ENCODE data around the gene MRPL41. TPM values are rescaled to one million over a fixed set of nuclear protein-coding genes. Genes with fewer than 3 reads are reported as not detected.

MRPL41 gene
- total and polyA plus RNA-seq, 2 of the 13 experiments (the other 11 are each of a cell fraction or from before 2014, with no cell fraction given), result 20.9 to 54.0 TPM

- TF ChIP-seq ZNF432 (CRISPR knock-in tag; IDR thresholded peaks at IDR 0.05; ENCODE audit: borderline replicate concordance), result no peak
- no peak for TF ChIP-seq ZNF609 (CRISPR knock-in tag; IDR thresholded peaks at IDR 0.05; ENCODE audit: borderline replicate concordance)
- peak; percentile 91 for TF ChIP-seq FOXA3 (CRISPR knock-in tag; IDR thresholded peaks at IDR 0.05)
- 0 out of 2 replicates have a peak, but pooled peaks have one; percentile 43 for TF ChIP-seq SP5 (CRISPR knock-in tag; IDR thresholded peaks at IDR 0.05; ENCODE audit: borderline replicate concordance, low read depth)
- no peak for TF ChIP-seq ZNF598 (CRISPR knock-in tag; IDR thresholded peaks at IDR 0.05; ENCODE audit: borderline replicate concordance)
- TF ChIP-seq MIER2 (CRISPR knock-in tag; IDR thresholded peaks at IDR 0.05), result no peak
- TF ChIP-seq FOXK1 (CRISPR knock-in tag; IDR thresholded peaks at IDR 0.05; ENCODE audit: borderline replicate concordance, low read depth), result peak; percentile 77
- TF ChIP-seq FOXP4 (CRISPR knock-in tag; IDR thresholded peaks at IDR 0.05), result peak; percentile 31; the same call in 1 of the 2 replicates
- no peak for TF ChIP-seq ZNF530 (CRISPR knock-in tag; IDR thresholded peaks at IDR 0.05; ENCODE audit: low read depth)
- TF ChIP-seq PREB (CRISPR knock-in tag; IDR thresholded peaks at IDR 0.05), result no peak
- TF ChIP-seq SATB2 (CRISPR knock-in tag; IDR thresholded peaks at IDR 0.05), result no peak
- peak; percentile 97 for TF ChIP-seq SAP130 (CRISPR knock-in tag; IDR thresholded peaks at IDR 0.05; ENCODE audit: low read depth)
- TF ChIP-seq ZNF891 (CRISPR knock-in tag; IDR thresholded peaks at IDR 0.05), result no peak
- TF ChIP-seq SIX1 (CRISPR knock-in tag; IDR thresholded peaks at IDR 0.05; ENCODE audit: borderline replicate concordance), result no peak
- TF ChIP-seq MXD4 (CRISPR knock-in tag; IDR thresholded peaks at IDR 0.05), result peak; percentile 83
- TF ChIP-seq ZNF687 (CRISPR knock-in tag; IDR thresholded peaks at IDR 0.05), result peak; percentile 46; the same call in 1 of the 2 replicates
- TF ChIP-seq ZSCAN20 (CRISPR knock-in tag; IDR thresholded peaks at IDR 0.05; ENCODE audit: borderline replicate concordance), result no peak
- peak; percentile 41; the same call in 1 of the 2 replicates for TF ChIP-seq GABPB1 (CRISPR knock-in tag; IDR thresholded peaks at IDR 0.05)
- TF ChIP-seq ATF7-NPFF (CRISPR knock-in tag; IDR thresholded peaks at IDR 0.05; ENCODE audit: low read depth), result peak; percentile 34; the same call in 1 of the 2 replicates
These were observed 1.5 kb upstream of the MRPL41 start, which contains the start of gene PNPLA7 (continued) for GRCh38 chr9:137550231-137550621.

All from HepG2 (cell line).